SK-N-SH (cell line): ENCODE measurements around the gene KRTAP12-1. TPM values are rescaled to one million over a fixed set of nuclear protein-coding genes. Genes with fewer than 3 reads are reported as not detected.

Experiments
- CTCF ChIA-PET: fragments of 300-600, 350-600 bp; formaldehyde crosslinking; extraction: SDS; loops from one replicate; lab custom pipeline; 2021; lab: Yijun Ruan, JAX
- POLR2A ChIA-PET: fragments of 350-600 bp; sonication (Branson Sonifier 250); formaldehyde crosslinking; extraction: SDS; loops from one replicate; lab custom pipeline; 2020; ENCODE audit warnings: antibody characterized with exemption, inconsistent platforms; lab: Yijun Ruan, JAX
- DNase-seq: peaks from one replicate; pipeline ENCODE4 v3.0.0; 2012
- H2AFZ ChIP-seq: fragments of 200-600 bp; sonication (generic); 2 replicates; pipeline ENCODE4 v1.8.1; 2016; ENCODE audit warnings: antibody characterized with exemption, mild to moderate bottlenecking, low read depth
- H3F3A ChIP-seq: fragments of 200-600 bp; sonication (generic); replicated peaks from 2 replicates; pipeline ENCODE3; 2016; ENCODE audit warnings: antibody characterized with exemption, mild to moderate bottlenecking; ENCODE audit not compliant: insufficient read depth
- H3K27ac ChIP-seq, 2 experiments: fragments of 200-500 bp in 1 of 2; fragments of 200-600 bp in 1 of 2; sonication (Bioruptor generic) in 1 of 2; sonication (generic), shearing (Covaris generic) in 1 of 2; 2 replicates each; pipeline versions ENCODE4 v1.5.1 to v1.6.1; 2014 to 2016; ENCODE audit warnings: low read depth in 2 of 2, inconsistent platforms in 1 of 2, low read length in 1 of 2, mild to moderate bottlenecking in 1 of 2, mixed read lengths in 1 of 2
- H3K27me3 ChIP-seq: fragments of 200-600 bp; sonication (generic), shearing (Covaris generic); 2 replicates; pipeline ENCODE4 v1.6.1; 2016; ENCODE audit warnings: mixed run types; ENCODE audit not compliant: insufficient read depth
- H3K36me3 ChIP-seq, 2 experiments: fragments of 200-500 bp in 1 of 2; fragments of 200-600 bp in 1 of 2; sonication (Bioruptor generic) in 1 of 2; sonication (generic) in 1 of 2; replicated peaks in 1 of 2; 2 replicates each; pipeline versions ENCODE3 to v1.5.1; 2014 to 2016; ENCODE audit warnings: low read length in 1 of 2, mild to moderate bottlenecking in 1 of 2; ENCODE audit not compliant: insufficient read depth in 2 of 2, control insufficient read depth in 1 of 2
- H3K4me1 ChIP-seq, 2 experiments: fragments of 200-500 bp in 1 of 2; fragments of 200-600 bp in 1 of 2; sonication (Bioruptor generic) in 1 of 2; sonication (generic), shearing (Covaris generic) in 1 of 2; 2 replicates each; pipeline versions ENCODE4 v1.5.1 to v1.6.1; 2014 to 2016; ENCODE audit warnings: low read depth in 1 of 2, low read length in 1 of 2, mixed run types in 1 of 2; ENCODE audit not compliant: insufficient read depth in 2 of 2, control insufficient read depth in 1 of 2
- H3K4me2 ChIP-seq: fragments of 200-600 bp; sonication (generic), shearing (Covaris generic); 2 replicates; pipeline ENCODE4 v1.6.1; 2017; ENCODE audit warnings: mixed run types
- H3K4me3 ChIP-seq, 2 experiments: fragments of 200-500 bp in 1 of 2; fragments of 200-600 bp in 1 of 2; sonication (Bioruptor generic) in 1 of 2; sonication (generic), shearing (Covaris generic) in 1 of 2; 2 replicates each; pipeline versions ENCODE4 v1.5.1 to v1.8.1; 2014 to 2016; ENCODE audit warnings: low read depth in 2 of 2, inconsistent platforms in 1 of 2, low read length in 1 of 2, mild to moderate bottlenecking in 1 of 2, mixed read lengths in 1 of 2, moderate library complexity in 1 of 2
- H3K79me2 ChIP-seq: fragments of 200-600 bp; sonication (generic); 2 replicates; pipeline ENCODE4 v1.8.1; 2017; ENCODE audit warnings: mild to moderate bottlenecking; ENCODE audit not compliant: insufficient read depth
- H3K9ac ChIP-seq: fragments of 200-600 bp; sonication (generic); 2 replicates; pipeline ENCODE4 v1.6.1; 2017; ENCODE audit warnings: mixed run types
- H3K9me2 ChIP-seq: fragments of 200-600 bp; sonication (generic); 2 replicates; pipeline ENCODE4 v1.6.1; 2017; ENCODE audit warnings: mixed run types
- H3K9me3 ChIP-seq: fragments of 200-600 bp; sonication (generic); 2 replicates; pipeline ENCODE4 v1.6.1; 2017; ENCODE audit warnings: mixed run types, mild to moderate bottlenecking, moderate library complexity
- H4K20me1 ChIP-seq: fragments of 200-600 bp; sonication (generic); 2 replicates; pipeline ENCODE4 v1.6.1; 2017; ENCODE audit warnings: mild to moderate bottlenecking, mixed run types; ENCODE audit not compliant: insufficient read depth
- CHD2 ChIP-seq: fragments of 150-350 bp; IDR thresholded peaks from 2 replicates; pipeline ENCODE4 v1.6.1; 2018; ENCODE audit warnings: low read length; ENCODE audit not compliant: partially characterized antibody
- ELF1 ChIP-seq: IDR thresholded peaks from 2 replicates; pipeline ENCODE4 v1.4.0; 2012
- FOSL2 ChIP-seq: IDR thresholded peaks from 2 replicates; pipeline ENCODE4 v1.4.0; 2012; ENCODE audit warnings: low read depth, mild to moderate bottlenecking, moderate library complexity, borderline replicate concordance
- GABPA ChIP-seq: IDR thresholded peaks from 2 replicates; pipeline ENCODE4 v1.4.0; 2012; ENCODE audit warnings: low read depth, mild to moderate bottlenecking
- GATA2 ChIP-seq: sonication (generic); formaldehyde crosslinking; IDR thresholded peaks from 2 replicates; pipeline ENCODE4 v1.5.0; 2020; ENCODE audit warnings: mild to moderate bottlenecking, missing genetic modification reagents
- MEF2A ChIP-seq: IDR thresholded peaks from 2 replicates; pipeline ENCODE4 v1.4.0; 2012; ENCODE audit warnings: low read depth, borderline replicate concordance
- MXI1 ChIP-seq: IDR thresholded peaks from 2 replicates; pipeline ENCODE4 v1.6.1; 2012; ENCODE audit warnings: mild to moderate bottlenecking, low read depth, low read length, improper control_type of control experiment
- NFIC ChIP-seq: IDR thresholded peaks from 2 replicates; pipeline ENCODE4 v1.4.0; 2012; ENCODE audit warnings: borderline replicate concordance
- POLR2AphosphoS5 ChIP-seq: IDR thresholded peaks from 2 replicates; pipeline ENCODE4 v1.6.1; 2012; ENCODE audit warnings: low read depth, low read length
- RAD21 ChIP-seq: IDR thresholded peaks from 2 replicates; pipeline ENCODE4 v1.6.1; 2012; ENCODE audit warnings: mild to moderate bottlenecking, low read length
- RCOR1 ChIP-seq: fragments of 150-350 bp; IDR thresholded peaks from 2 replicates; pipeline ENCODE4 v1.6.1; 2017; ENCODE audit warnings: antibody characterized with exemption, low read length
- RFX5 ChIP-seq: IDR thresholded peaks from 2 replicates; pipeline ENCODE4 v1.6.1; 2012; ENCODE audit warnings: mild to moderate bottlenecking, improper control_type of control experiment, low read length
- SIN3A ChIP-seq: IDR thresholded peaks from 2 replicates; pipeline ENCODE4 v1.6.1; 2012; ENCODE audit warnings: low read depth, mild to moderate bottlenecking, low read length, moderate library complexity, borderline replicate concordance
- SMC3 ChIP-seq: IDR thresholded peaks from 2 replicates; pipeline ENCODE4 v1.6.1; 2012; ENCODE audit warnings: low read depth, low read length, improper control_type of control experiment
- TAF1 ChIP-seq: IDR thresholded peaks from 2 replicates; pipeline ENCODE4 v1.6.1; 2012; ENCODE audit warnings: low read depth, mild to moderate bottlenecking, low read length, moderate library complexity, borderline replicate concordance
- TCF12 ChIP-seq: IDR thresholded peaks from 2 replicates; pipeline ENCODE4 v1.4.0; 2012
- TEAD4 ChIP-seq: IDR thresholded peaks from 2 replicates; pipeline ENCODE4 v1.4.0; 2012; ENCODE audit warnings: mild to moderate bottlenecking, borderline replicate concordance; ENCODE audit not compliant: insufficient read depth
- USF2 ChIP-seq: fragments of 150-350 bp; IDR thresholded peaks from 2 replicates; pipeline ENCODE4 v1.6.1; 2017; ENCODE audit warnings: antibody characterized with exemption, low read length, low read depth, borderline replicate concordance
- WGBS: methylation state at CpG from one replicate; pipeline ENCODE4 v1.1.6; 2017; ENCODE audit warnings: low lambda C conversion rate; 5-methylcytosine and 5-hydroxymethylcytosine counted together
- polyA plus RNA-seq, 3 experiments: library from polyadenylated mRNA; depleted of rRNA; stranded (reverse); fragments of >200 nt; gene quantifications; 2 replicates each; pipeline ENCODE4 v1.2.3, GENCODE V29; 2012
- TF ChIP-seq, protein P1 (sequence below): fragments of 150-350 bp; IDR thresholded peaks from 2 replicates; pipeline ENCODE4 v1.6.1; 2016; ENCODE audit warnings: mild to moderate bottlenecking, low read depth, low read length
- TF ChIP-seq, protein P2 (sequence below): IDR thresholded peaks from 2 replicates; pipeline ENCODE4 v1.4.0; 2012; ENCODE audit warnings: low read depth
- TF ChIP-seq, protein P3 (sequence below): IDR thresholded peaks from 2 replicates; pipeline ENCODE4 v1.4.0; 2012; ENCODE audit warnings: low read depth, borderline replicate concordance
- TF ChIP-seq, protein P4 (sequence below): IDR thresholded peaks from 2 replicates; pipeline ENCODE4 v1.4.0; 2012; ENCODE audit warnings: low read depth, borderline replicate concordance

KRTAP12-1 gene
- polyA plus RNA-seq, 1 of the 3 experiments (the other 2 are of a cell fraction), result not detected

GRCh38 chr21:44706026-44706705, 24.2 kb upstream of the KRTAP12-1 start:
- Histone ChIP-seq H3K4me2 (no peak overlapping the region), H4K20me1 (no peaks in the 10 kb centered on the region), H3K9me2 (no peaks in the 10 kb centered on the region), H3K36me3 (no peaks in the 10 kb centered on the region), H3K9me3 (no peaks in the 10 kb centered on the region), H3K9ac (no peak overlapping the region), H3F3A (no peaks in the 10 kb centered on the region), H3K4me3 (no peak overlapping the region), H3K27me3 (peaks cover 85% of the 10 kb centered on the region), H2AFZ (no peak overlapping the region), H3K27ac (no peak overlapping the region), H3K4me1 (no peaks in the 10 kb centered on the region; a peak in 1 of 4 replicates), H3K79me2 (no peaks in the 10 kb centered on the region)
- POLR2A ChIA-PET, result no interaction called here
- DNase-seq, result peak; percentile 10
- CTCF ChIA-PET, result no interaction called here
- TF ChIP-seq TEAD4 (no peak), ELF1 (no peak), GATA2 (CRISPR knock-in tag) (no peak), NFIC (no peak)
- TF ChIP-seq, protein P1, sequence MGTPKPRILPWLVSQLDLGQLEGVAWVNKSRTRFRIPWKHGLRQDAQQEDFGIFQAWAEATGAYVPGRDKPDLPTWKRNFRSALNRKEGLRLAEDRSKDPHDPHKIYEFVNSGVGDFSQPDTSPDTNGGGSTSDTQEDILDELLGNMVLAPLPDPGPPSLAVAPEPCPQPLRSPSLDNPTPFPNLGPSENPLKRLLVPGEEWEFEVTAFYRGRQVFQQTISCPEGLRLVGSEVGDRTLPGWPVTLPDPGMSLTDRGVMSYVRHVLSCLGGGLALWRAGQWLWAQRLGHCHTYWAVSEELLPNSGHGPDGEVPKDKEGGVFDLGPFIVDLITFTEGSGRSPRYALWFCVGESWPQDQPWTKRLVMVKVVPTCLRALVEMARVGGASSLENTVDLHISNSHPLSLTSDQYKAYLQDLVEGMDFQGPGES, result no peak
- TF ChIP-seq, protein P2, sequence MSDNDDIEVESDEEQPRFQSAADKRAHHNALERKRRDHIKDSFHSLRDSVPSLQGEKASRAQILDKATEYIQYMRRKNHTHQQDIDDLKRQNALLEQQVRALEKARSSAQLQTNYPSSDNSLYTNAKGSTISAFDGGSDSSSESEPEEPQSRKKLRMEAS, result no peak
- TF ChIP-seq, protein P3, sequence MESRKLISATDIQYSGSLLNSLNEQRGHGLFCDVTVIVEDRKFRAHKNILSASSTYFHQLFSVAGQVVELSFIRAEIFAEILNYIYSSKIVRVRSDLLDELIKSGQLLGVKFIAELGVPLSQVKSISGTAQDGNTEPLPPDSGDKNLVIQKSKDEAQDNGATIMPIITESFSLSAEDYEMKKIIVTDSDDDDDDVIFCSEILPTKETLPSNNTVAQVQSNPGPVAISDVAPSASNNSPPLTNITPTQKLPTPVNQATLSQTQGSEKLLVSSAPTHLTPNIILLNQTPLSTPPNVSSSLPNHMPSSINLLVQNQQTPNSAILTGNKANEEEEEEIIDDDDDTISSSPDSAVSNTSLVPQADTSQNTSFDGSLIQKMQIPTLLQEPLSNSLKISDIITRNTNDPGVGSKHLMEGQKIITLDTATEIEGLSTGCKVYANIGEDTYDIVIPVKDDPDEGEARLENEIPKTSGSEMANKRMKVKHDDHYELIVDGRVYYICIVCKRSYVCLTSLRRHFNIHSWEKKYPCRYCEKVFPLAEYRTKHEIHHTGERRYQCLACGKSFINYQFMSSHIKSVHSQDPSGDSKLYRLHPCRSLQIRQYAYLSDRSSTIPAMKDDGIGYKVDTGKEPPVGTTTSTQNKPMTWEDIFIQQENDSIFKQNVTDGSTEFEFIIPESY, result no peak
- TF ChIP-seq, protein P4, sequence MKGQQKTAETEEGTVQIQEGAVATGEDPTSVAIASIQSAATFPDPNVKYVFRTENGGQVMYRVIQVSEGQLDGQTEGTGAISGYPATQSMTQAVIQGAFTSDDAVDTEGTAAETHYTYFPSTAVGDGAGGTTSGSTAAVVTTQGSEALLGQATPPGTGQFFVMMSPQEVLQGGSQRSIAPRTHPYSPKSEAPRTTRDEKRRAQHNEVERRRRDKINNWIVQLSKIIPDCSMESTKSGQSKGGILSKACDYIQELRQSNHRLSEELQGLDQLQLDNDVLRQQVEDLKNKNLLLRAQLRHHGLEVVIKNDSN, result no peak
- 22% methylated on average over 31 of the region's 54 CpGs for WGBS

DNA sequence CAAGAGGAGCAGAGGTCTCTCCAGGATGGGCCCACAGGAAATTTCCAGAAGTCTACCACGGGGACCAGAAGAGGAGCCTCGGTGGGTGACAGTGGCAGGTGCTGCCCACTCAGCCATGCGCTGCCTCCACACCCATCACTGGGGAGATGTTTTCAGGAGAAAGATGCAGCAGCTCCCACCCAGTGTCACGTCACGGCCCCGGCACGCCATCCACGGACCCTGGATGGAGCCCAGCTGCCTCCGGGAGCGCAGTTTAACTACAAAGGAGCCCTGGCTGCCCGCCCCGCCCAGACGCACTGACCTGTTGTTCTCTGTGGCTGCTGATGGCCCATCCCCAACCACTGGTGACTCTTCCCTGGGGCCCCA, 22.7 kb upstream of the KRTAP12-1 start:
- WGBS, result 11% methylated on average over 10 of the region's 13 CpGs
- H3K27ac ChIP-seq, result no peak overlapping the region
- no peak overlapping the region for H3K9ac ChIP-seq
- H3K4me3 ChIP-seq, result no peak overlapping the region
- no peak overlapping the region for H2AFZ ChIP-seq
- CTCF ChIA-PET, result no interaction called here
- no peak overlapping the region for H3K4me2 ChIP-seq
- no peaks in the 10 kb centered on the region for H4K20me1 ChIP-seq
- no peaks in the 10 kb centered on the region for H3K9me2 ChIP-seq
- TF ChIP-seq NFIC, result no peak
- no peak for TF ChIP-seq SIN3A
- TF ChIP-seq USF2, result no peak
- no peak for TF ChIP-seq SMC3
- TF ChIP-seq POLR2AphosphoS5, result no peak
- no peak for TF ChIP-seq FOSL2
- no peak for TF ChIP-seq ELF1
- TF ChIP-seq RCOR1, result no peak
- no peak for TF ChIP-seq TCF12
- no peak for TF ChIP-seq RFX5
- TF ChIP-seq MEF2A, result no peak
- no peak for TF ChIP-seq MXI1
- no peak for TF ChIP-seq CHD2
- no peak for TF ChIP-seq GABPA
- no peak for TF ChIP-seq TAF1
- TF ChIP-seq RAD21, result no peak
- H3K36me3 ChIP-seq, result no peaks in the 10 kb centered on the region
- no peaks in the 10 kb centered on the region for H3K9me3 ChIP-seq
- peak; percentile 15 for DNase-seq
- POLR2A ChIA-PET, result no interaction called here
- H3K27me3 ChIP-seq, result peaks cover 85% of the 10 kb centered on the region
- no peaks in the 10 kb centered on the region for H3K4me1 ChIP-seq
- H3F3A ChIP-seq, result no peaks in the 10 kb centered on the region
- H3K79me2 ChIP-seq, result no peaks in the 10 kb centered on the region
